NCI-H524 (cell line): Measurements from ENCODE around the gene LAMA5.

Source experiments
- DNase-seq, 2 experiments: peaks; one replicate each; lab custom pipeline; 2025; lab: John Stamatoyannopoulos, UW

The LAMA5 gene

GRCh38 chr20:62316331-62317166, 50.6 kb downstream of the LAMA5 start:
- DNase-seq, result no peak

- DNase-seq, result no peak
These were observed 51.3 kb downstream of the LAMA5 start for GRCh38 chr20:62315773-62316172.

GRCh38 chr20:62314711-62315302, 52.3 kb downstream of the LAMA5 start:
- DNase-seq, result no peak

GRCh38 chr20:62314339-62314638, 52.8 kb downstream of the LAMA5 start:
- no peak for DNase-seq

GRCh38 chr20:62313460-62314338, 53.4 kb downstream of the LAMA5 start:
- DNase-seq, result no peak

- no peak for DNase-seq
These were observed 54.1 kb downstream of the LAMA5 start for GRCh38 chr20:62313021-62313420.

GRCh38 chr20:62312662-62312977, 54.5 kb downstream of the LAMA5 start:
- no peak for DNase-seq

- DNase-seq, result no peak
These were observed 55.1 kb downstream of the LAMA5 start for GRCh38 chr20:62311832-62312661.

GRCh38 chr20:62311150-62311549, 56.0 kb downstream of the LAMA5 start:
- no peak for DNase-seq

GRCh38 chr20:62310757-62311121, 56.4 kb downstream of the LAMA5 start:
- no peak for DNase-seq

GRCh38 chr20:62309947-62310756, 57.0 kb downstream of the LAMA5 start:
- DNase-seq, result no peak

GRCh38 chr20:62309198-62309944, 57.7 kb downstream of the LAMA5 start:
- DNase-seq, result no peak

- DNase-seq, result no peak
These were observed 58.9 kb downstream of the LAMA5 start for GRCh38 chr20:62308102-62308822.

- no peak for DNase-seq
These were observed 59.6 kb downstream of the LAMA5 start for GRCh38 chr20:62307226-62308101.

- DNase-seq, result no peak
These were observed 60.5 kb downstream of the LAMA5 start for GRCh38 chr20:62306414-62307187.

- no peak for DNase-seq
These were observed 61.2 kb downstream of the LAMA5 start for GRCh38 chr20:62305765-62306413.

- no peak for DNase-seq
These were observed 61.9 kb downstream of the LAMA5 start for GRCh38 chr20:62305149-62305764.
